Measurements from ENCODE around the gene ARMH3. TPM values are rescaled to one million over a fixed set of nuclear protein-coding genes. Genes with fewer than 3 reads are reported as not detected.

ARMH3 gene
- total and polyA plus RNA-seq, 10 of the 15 experiments (the other 5 are each of a cell fraction or from before 2014, with no cell fraction given): 13.0 to 33.0 (median 16.4) TPM

- no peak for ATAC-seq
- peaks cover 10% of the 10 kb centered on the region for H3K4me1 ChIP-seq (ENCODE audit: control insufficient read depth, insufficient read depth, low read length)
- no peak overlapping the region for H3K9ac ChIP-seq (ENCODE audit: control insufficient read depth, insufficient read depth, low read length)
- peaks cover 4 to 20% of the 10 kb centered on the region in 2 experiments for H3K36me3 ChIP-seq (ENCODE audit: control insufficient read depth in 2 of 2, insufficient read depth in 2 of 2, low read length in 1 of 2)
- ChIA-PET SMC1A (ENCODE audit: uncharacterized antibody, unreplicated experiment) (interaction anchor here (1.0 to 19.5 kb wide), 9 partner anchors 8 to 104 kb away, joined by 3 to 298 read pairs (median 4); no protein-coding TSS in a partner anchor), RAD21 (ENCODE audit: unreplicated experiment) (interaction anchor here (1.2 kb wide), 1 partner anchor 153 kb away, joined by 4 read pairs; no protein-coding TSS in a partner anchor), CTCF (interaction anchor here (0.6 to 19.2 kb wide), 9 partner anchors 12 to 311 kb away, joined by 3 to 697 read pairs (median 5); partner anchors contain the start of gene KCNIP2), POLR2A (interaction anchor here (0.6 kb wide), 1 partner anchor 33 kb away, joined by 3 read pairs; no protein-coding TSS in a partner anchor)
- WGBS (ENCODE audit: insufficient coverage, insufficient replicate concordance, low lambda C conversion rate, missing lambda C conversion rate): 97% methylated on average over 5 of the region's 5 CpGs
- H3K9me3 ChIP-seq (replicated peaks; ENCODE audit: control insufficient read depth, insufficient read depth, low read length): no peaks in the 10 kb centered on the region
- intact Hi-C loops (cut with micrococcal nuclease; ENCODE audit: unreplicated experiment) (no loop called here), in situ Hi-C loops (cut with MboI) (no loop called here)
- no peak for TF ChIP-seq FOXM1 (IDR thresholded peaks at IDR 0.05; ENCODE audit: low read depth, low read length)
- TF ChIP-seq SMAD5 (IDR thresholded peaks at IDR 0.05; ENCODE audit: low read depth): no peak
- no peak overlapping the region for H3K4me2 ChIP-seq (ENCODE audit: control insufficient read depth, insufficient read depth)
- FAIRE-seq: no peak
- no peaks in the 10 kb centered on the region for H3K27me3 ChIP-seq (replicated peaks in 1 of 2; ENCODE audit: control insufficient read depth in 2 of 2, insufficient read depth in 2 of 2, low read length in 1 of 2)
- H4K20me1 ChIP-seq (ENCODE audit: control insufficient read depth, insufficient read depth): no peaks in the 10 kb centered on the region
- H3K79me2 ChIP-seq (ENCODE audit: control insufficient read depth, insufficient read depth, low read length): no peaks in the 10 kb centered on the region
- no peak overlapping the region for H3K27ac ChIP-seq (ENCODE audit: control insufficient read depth, insufficient read depth)
- no TSS peak for BruUV-seq (replicated peaks)
- no peak overlapping the region for H3K4me3 ChIP-seq
- DNase-seq (ENCODE audit: low read depth, low spot score): no peak
- H2AFZ ChIP-seq (ENCODE audit: control insufficient read depth, low read depth, low read length): no peak overlapping the region
Measured at GRCh38 chr10:101993651-101994200, 62.2 kb downstream of the ARMH3 start.

- H3K79me2 ChIP-seq (ENCODE audit: control insufficient read depth, insufficient read depth, low read length): no peaks in the 10 kb centered on the region
- intact Hi-C loops (cut with micrococcal nuclease; ENCODE audit: unreplicated experiment): no loop called here
- H3K4me2 ChIP-seq (ENCODE audit: control insufficient read depth, insufficient read depth): no peak overlapping the region
- POLR2A ChIA-PET: interaction anchor here (0.6 to 1.1 kb wide), 4 partner anchors 14 to 103 kb away, joined by 3 to 5 read pairs (median 3); no protein-coding TSS in a partner anchor
- no peak for FAIRE-seq
- no peak for ATAC-seq
- CTCF ChIA-PET: interaction anchor here (0.6 to 2.8 kb wide), 7 partner anchors 11 to 310 kb away, joined by 3 to 16 read pairs (median 5); no protein-coding TSS in a partner anchor
- SMC1A ChIA-PET (ENCODE audit: uncharacterized antibody, unreplicated experiment): interaction anchor here (1.0 to 19.5 kb wide), 7 partner anchors 9 to 103 kb away, joined by 3 to 298 read pairs (median 4); no protein-coding TSS in a partner anchor
- TF ChIP-seq CHD4 (IDR thresholded peaks at IDR 0.05) (no peak), PAX5 (IDR thresholded peaks at IDR 0.05; ENCODE audit: borderline replicate concordance, low read depth, low read length) (no peak), NFYB (IDR thresholded peaks at IDR 0.05; ENCODE audit: insufficient read depth, low read depth, low read length) (no peak), RAD51 (IDR thresholded peaks at IDR 0.05) (no peak), MEF2B (IDR thresholded peaks at IDR 0.05; ENCODE audit: partially characterized antibody, poor library complexity, severe bottlenecking) (no peak)
- TF ChIP-seq, protein P1, sequence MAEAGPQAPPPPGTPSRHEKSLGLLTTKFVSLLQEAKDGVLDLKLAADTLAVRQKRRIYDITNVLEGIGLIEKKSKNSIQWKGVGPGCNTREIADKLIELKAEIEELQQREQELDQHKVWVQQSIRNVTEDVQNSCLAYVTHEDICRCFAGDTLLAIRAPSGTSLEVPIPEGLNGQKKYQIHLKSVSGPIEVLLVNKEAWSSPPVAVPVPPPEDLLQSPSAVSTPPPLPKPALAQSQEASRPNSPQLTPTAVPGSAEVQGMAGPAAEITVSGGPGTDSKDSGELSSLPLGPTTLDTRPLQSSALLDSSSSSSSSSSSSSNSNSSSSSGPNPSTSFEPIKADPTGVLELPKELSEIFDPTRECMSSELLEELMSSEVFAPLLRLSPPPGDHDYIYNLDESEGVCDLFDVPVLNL (IDR thresholded peaks at IDR 0.05; ENCODE audit: low read depth, low read length): no peak
- peaks cover 10% of the 10 kb centered on the region for H3K4me1 ChIP-seq (ENCODE audit: control insufficient read depth, insufficient read depth, low read length)
- H2AFZ ChIP-seq (ENCODE audit: control insufficient read depth, low read depth, low read length): no peak overlapping the region
- in situ Hi-C loops (cut with MboI): no loop called here
- WGBS (ENCODE audit: insufficient coverage, insufficient replicate concordance, low lambda C conversion rate, missing lambda C conversion rate): 85% methylated on average over 4 of the region's 4 CpGs
- H3K27me3 ChIP-seq (replicated peaks in 1 of 2; ENCODE audit: control insufficient read depth in 2 of 2, insufficient read depth in 2 of 2, low read length in 1 of 2): no peaks in the 10 kb centered on the region
- no peak overlapping the region for H3K27ac ChIP-seq (ENCODE audit: control insufficient read depth, insufficient read depth)
- H3K36me3 ChIP-seq (ENCODE audit: control insufficient read depth in 2 of 2, insufficient read depth in 2 of 2, low read length in 1 of 2): peaks cover 4 to 20% of the 10 kb centered on the region in 2 experiments
- no peaks in the 10 kb centered on the region for H3K9me3 ChIP-seq (replicated peaks; ENCODE audit: control insufficient read depth, insufficient read depth, low read length)
- BruUV-seq (replicated peaks): no TSS peak
- no peak overlapping the region for H3K9ac ChIP-seq (ENCODE audit: control insufficient read depth, insufficient read depth, low read length)
- DNase-seq (ENCODE audit: low read depth, low spot score): no peak
- RAD21 ChIA-PET (ENCODE audit: unreplicated experiment): interaction anchor here (0.7 to 1.2 kb wide), 2 partner anchors 125 to 152 kb away, joined by 3 to 4 read pairs; no protein-coding TSS in a partner anchor
- no peaks in the 10 kb centered on the region for H4K20me1 ChIP-seq (ENCODE audit: control insufficient read depth, insufficient read depth)
- H3K4me3 ChIP-seq: no peak overlapping the region
Measured at GRCh38 chr10:101993221-101993620, 62.8 kb downstream of the ARMH3 start.
